ENCODE data around the gene AADACL3. TPM values are rescaled to one million over a fixed set of nuclear protein-coding genes. Genes with fewer than 3 reads are reported as not detected.

Gene AADACL3
- total and polyA plus RNA-seq, 2 donors (not counting 3 experiments of a cell fraction or from before 2014, with no cell fraction given): not detected

- DNase-seq (ENCODE audit: low read depth, low spot score) (no peak), FAIRE-seq (no peak)
- no peaks in the 10 kb centered on the region for H3K79me2 ChIP-seq (ENCODE audit: control insufficient read depth, insufficient read depth, low read length)
- H3K36me3 ChIP-seq (ENCODE audit: control insufficient read depth in 2 of 2, extremely low read depth in 1 of 2, insufficient read depth in 2 of 2, low read length in 2 of 2): no peaks in the 10 kb centered on the region
- no peak for TF ChIP-seq POLR2AphosphoS5 (IDR thresholded peaks at IDR 0.05; ENCODE audit: insufficient read depth, low read depth, low read length)
- TF ChIP-seq EZH2 (IDR thresholded peaks at IDR 0.05; ENCODE audit: borderline replicate concordance, low read depth, low read length, severe bottlenecking): no peak
- TF ChIP-seq FOS (IDR thresholded peaks at IDR 0.05; ENCODE audit: borderline replicate concordance, insufficient read depth, low read length): no peak
- no peak for TF ChIP-seq JUN (IDR thresholded peaks at IDR 0.05; ENCODE audit: borderline replicate concordance, insufficient read depth, insufficient read length, low read depth)
- TF ChIP-seq CTCF (IDR thresholded peaks at IDR 0.05; ENCODE audit: extremely low read depth in 1 of 2, insufficient read depth in 1 of 2, low read depth in 1 of 2, low read length in 2 of 2): no peak
- TF ChIP-seq POLR2A (IDR thresholded peaks at IDR 0.05; ENCODE audit: low read depth, low read length): no peak
- no peak for TF ChIP-seq MYC (IDR thresholded peaks at IDR 0.05; ENCODE audit: low read depth, low read length)
- no peak for TF ChIP-seq MAX (IDR thresholded peaks at IDR 0.05; ENCODE audit: insufficient read depth, insufficient read length)
- no peak for TF ChIP-seq GATA2 (IDR thresholded peaks at IDR 0.05; ENCODE audit: insufficient read depth, insufficient read length, low read depth, low read length)
- no peaks in the 10 kb centered on the region for H4K20me1 ChIP-seq (replicated peaks; ENCODE audit: control insufficient read depth, extremely low read depth, insufficient read depth, low read length)
- H2AFZ ChIP-seq (ENCODE audit: low read depth, low read length): no peak overlapping the region
- no peaks in the 10 kb centered on the region for H3K4me1 ChIP-seq (ENCODE audit: control insufficient read depth, extremely low read depth, insufficient read depth, low read length)
- ChIA-PET POLR2A (no interaction called here), CTCF (no interaction called here)
- dilution Hi-C loops (cut with MboI; ENCODE audit: extremely low pct_ligation_motif_present, low sequenced_read_pairs) (no loop called here), intact Hi-C loops (cut with micrococcal nuclease) (no loop called here)
- H3K4me3 ChIP-seq (replicated peaks in 1 of 3; ENCODE audit: insufficient read depth in 1 of 3, low read depth in 1 of 3, low read length in 3 of 3): no peak overlapping the region
- H3K4me2 ChIP-seq (ENCODE audit: insufficient read depth, low read length): no peak overlapping the region
- H3K9me1 ChIP-seq (replicated peaks; ENCODE audit: control insufficient read depth, extremely low read depth, insufficient read depth, low read length): no peaks in the 10 kb centered on the region
- H3K9ac ChIP-seq (replicated peaks; ENCODE audit: extremely low read depth, insufficient read depth, low read length): no peak overlapping the region
- H3K27me3 ChIP-seq (ENCODE audit: control insufficient read depth in 2 of 2, insufficient read depth in 2 of 2, low read length in 2 of 2): no peaks in the 10 kb centered on the region
- H3K9me3 ChIP-seq (replicated peaks; ENCODE audit: control insufficient read depth, insufficient read depth, low read length): no peaks in the 10 kb centered on the region
- no TSS peak for BruUV-seq (replicated peaks)
- H3K27ac ChIP-seq (ENCODE audit: insufficient read depth, low read depth, low read length): no peak overlapping the region
These were observed 1.0 kb upstream of the AADACL3 start for GRCh38 chr1:12714710-12715475.
